ENCODE measurements around the gene KSR1.
"Not testable (repeated sequence)": the region's sequence is repeated elsewhere in the genome, so short reads cannot be mapped to it uniquely, and the experiment has no call there.

KSR1 gene

GRCh38 chr17:27649929-27650328 lies 193.7 kb downstream of the KSR1 start:
- CTCF ChIA-PET: interaction anchor here (1.0 to 10.8 kb wide), 12 partner anchors 8 to 317 kb away, joined by 3 to 102 read pairs (median 6); no protein-coding TSS in a partner anchor
- no peaks in the 10 kb centered on the region for H3K27me3 ChIP-seq (replicated peaks in 2 of 5; ENCODE audit: control insufficient read depth in 4 of 5, insufficient read depth in 5 of 5, low read length in 4 of 5)

GRCh38 chr17:27650836-27651235 lies 194.6 kb downstream of the KSR1 start:
- 93% methylated on average over 11 of the region's 11 CpGs for WGBS (ENCODE audit: insufficient coverage)
- POLR2A ChIA-PET: no interaction called here
- Histone ChIP-seq H3K4me1 (ENCODE audit: control extremely low read depth in 1 of 4, control insufficient read depth in 4 of 4, insufficient read depth in 4 of 4, low read length in 3 of 4) (peaks cover 0 to 3% (median under 1%) of the 10 kb centered on the region in 4 experiments), H3K9me3 (ENCODE audit: control extremely low read depth in 1 of 5, control insufficient read depth in 4 of 5, insufficient read depth in 2 of 5, low read depth in 1 of 5, low read length in 4 of 5) (no peaks in the 10 kb centered on the region), H3K27ac (ENCODE audit: insufficient read depth in 1 of 2, low read depth in 1 of 2, low read length in 2 of 2, poor library complexity in 1 of 2, severe bottlenecking in 2 of 2) (no peak overlapping the region), H3K27me3 (replicated peaks in 2 of 5; ENCODE audit: control insufficient read depth in 4 of 5, insufficient read depth in 5 of 5, low read length in 4 of 5) (no peaks in the 10 kb centered on the region), H3K4me3 (ENCODE audit: control insufficient read depth in 1 of 7, extremely low read depth in 1 of 7, insufficient read depth in 4 of 7, low read depth in 2 of 7, low read length in 6 of 7) (no peak overlapping the region), H3K36me3 (ENCODE audit: control insufficient read depth in 4 of 4, insufficient read depth in 4 of 4, low read length in 3 of 4) (peaks cover 8 to 38% (median 21%) of the 10 kb centered on the region in 4 experiments)
- CTCF ChIA-PET: interaction anchor here (0.6 to 10.8 kb wide), 23 partner anchors 9 to 418 kb away, joined by 3 to 102 read pairs (median 3); no protein-coding TSS in a partner anchor
- DNase-seq: no peak

More at GRCh38 chr17:27649929-27650328, 193.7 kb downstream of the KSR1 start:
- H3K36me3 ChIP-seq (ENCODE audit: control insufficient read depth in 4 of 4, insufficient read depth in 4 of 4, low read length in 3 of 4): peaks cover 8 to 40% (median 22%) of the 10 kb centered on the region in 4 experiments
- H3K4me1 ChIP-seq (ENCODE audit: control extremely low read depth in 1 of 4, control insufficient read depth in 4 of 4, insufficient read depth in 4 of 4, low read length in 3 of 4): peaks cover 0 to 3% (median under 1%) of the 10 kb centered on the region in 4 experiments
- H3K9me3 ChIP-seq (ENCODE audit: control extremely low read depth in 1 of 5, control insufficient read depth in 4 of 5, insufficient read depth in 2 of 5, low read depth in 1 of 5, low read length in 4 of 5): no peaks in the 10 kb centered on the region
- H3K4me3 ChIP-seq (ENCODE audit: control insufficient read depth in 1 of 7, extremely low read depth in 1 of 7, insufficient read depth in 4 of 7, low read depth in 2 of 7, low read length in 6 of 7): no peak overlapping the region
- POLR2A ChIA-PET: no interaction called here
- no peak overlapping the region for H3K27ac ChIP-seq (ENCODE audit: insufficient read depth in 1 of 2, low read depth in 1 of 2, low read length in 2 of 2, poor library complexity in 1 of 2, severe bottlenecking in 2 of 2)
- no peak for DNase-seq
- WGBS (ENCODE audit: insufficient coverage): 94% methylated on average over 15 of the region's 16 CpGs

- POLR2A ChIA-PET: no interaction called here
- Histone ChIP-seq H3K4me3 (ENCODE audit: control insufficient read depth in 1 of 7, extremely low read depth in 1 of 7, insufficient read depth in 4 of 7, low read depth in 2 of 7, low read length in 6 of 7) (no peak overlapping the region), H3K36me3 (ENCODE audit: control insufficient read depth in 4 of 4, insufficient read depth in 4 of 4, low read length in 3 of 4) (peaks cover 6 to 30% (median 12%) of the 10 kb centered on the region in 4 experiments), H3K9me3 (ENCODE audit: control extremely low read depth in 1 of 5, control insufficient read depth in 4 of 5, insufficient read depth in 2 of 5, low read depth in 1 of 5, low read length in 4 of 5) (no peaks in the 10 kb centered on the region), H3K27ac (ENCODE audit: insufficient read depth in 1 of 2, low read depth in 1 of 2, low read length in 2 of 2, poor library complexity in 1 of 2, severe bottlenecking in 2 of 2) (no peak overlapping the region), H3K27me3 (replicated peaks in 2 of 5; ENCODE audit: control insufficient read depth in 4 of 5, insufficient read depth in 5 of 5, low read length in 4 of 5) (no peaks in the 10 kb centered on the region), H3K4me1 (ENCODE audit: control extremely low read depth in 1 of 4, control insufficient read depth in 4 of 4, insufficient read depth in 4 of 4, low read length in 3 of 4) (peaks cover 0 to 3% (median under 1%) of the 10 kb centered on the region in 4 experiments)
- peak; percentile 49 to 76 (median 67) for DNase-seq
- WGBS (ENCODE audit: insufficient coverage): 60% methylated on average over 12 of the region's 16 CpGs
- CTCF ChIA-PET: interaction anchor here (0.6 to 10.8 kb wide), 20 partner anchors 10 to 419 kb away, joined by 3 to 102 read pairs (median 5); no protein-coding TSS in a partner anchor
These were observed 195.4 kb downstream of the KSR1 start for GRCh38 chr17:27651411-27652345.

- CTCF ChIA-PET: interaction anchor here (0.9 to 10.8 kb wide), 11 partner anchors 21 to 491 kb away, joined by 3 to 102 read pairs (median 4); no protein-coding TSS in a partner anchor
- 68% methylated on average over 6 of the region's 9 CpGs for WGBS (ENCODE audit: insufficient coverage)
These were observed 197.3 kb downstream of the KSR1 start for GRCh38 chr17:27653449-27653971.

GRCh38 chr17:27654136-27654535 lies 197.9 kb downstream of the KSR1 start:
- no peaks in the 10 kb centered on the region for H3K9me3 ChIP-seq (ENCODE audit: control extremely low read depth in 1 of 5, control insufficient read depth in 4 of 5, insufficient read depth in 2 of 5, low read depth in 1 of 5, low read length in 4 of 5)
- peaks cover 0 to 1% (median 0%) of the 10 kb centered on the region in 5 experiments for H3K27me3 ChIP-seq (replicated peaks in 2 of 5; ENCODE audit: control insufficient read depth in 4 of 5, insufficient read depth in 5 of 5, low read length in 4 of 5)
- ChIA-PET CTCF (interaction anchor here (0.8 to 10.8 kb wide), 22 partner anchors 10 to 490 kb away, joined by 3 to 102 read pairs (median 4); no protein-coding TSS in a partner anchor), POLR2A (no interaction called here)
- peaks cover 0 to 3% (median under 1%) of the 10 kb centered on the region in 4 experiments for H3K4me1 ChIP-seq (ENCODE audit: control extremely low read depth in 1 of 4, control insufficient read depth in 4 of 4, insufficient read depth in 4 of 4, low read length in 3 of 4)
- no peak overlapping the region for H3K27ac ChIP-seq (ENCODE audit: insufficient read depth in 1 of 2, low read depth in 1 of 2, low read length in 2 of 2, poor library complexity in 1 of 2, severe bottlenecking in 2 of 2)
- H3K4me3 ChIP-seq (ENCODE audit: control insufficient read depth in 1 of 7, extremely low read depth in 1 of 7, insufficient read depth in 4 of 7, low read depth in 2 of 7, low read length in 6 of 7): no peak overlapping the region
- DNase-seq: no peak
- peaks cover 0 to 6% (median 0%) of the 10 kb centered on the region in 4 experiments for H3K36me3 ChIP-seq (ENCODE audit: control insufficient read depth in 4 of 4, insufficient read depth in 4 of 4, low read length in 3 of 4)
- WGBS (ENCODE audit: insufficient coverage): 99% methylated on average over 15 of the region's 15 CpGs

More at GRCh38 chr17:27653449-27653971, 197.3 kb downstream of the KSR1 start:
- DNase-seq; H3K4me3 ChIP-seq (ENCODE audit: control insufficient read depth in 1 of 7, extremely low read depth in 1 of 7, insufficient read depth in 4 of 7, low read depth in 2 of 7, low read length in 6 of 7); H3K9me3 ChIP-seq (ENCODE audit: control extremely low read depth in 1 of 5, control insufficient read depth in 4 of 5, insufficient read depth in 2 of 5, low read depth in 1 of 5, low read length in 4 of 5); H3K4me1 ChIP-seq (ENCODE audit: control extremely low read depth in 1 of 4, control insufficient read depth in 4 of 4, insufficient read depth in 4 of 4, low read length in 3 of 4); H3K27ac ChIP-seq (ENCODE audit: insufficient read depth in 1 of 2, low read depth in 1 of 2, low read length in 2 of 2, poor library complexity in 1 of 2, severe bottlenecking in 2 of 2); H3K27me3 ChIP-seq (replicated peaks in 2 of 5; ENCODE audit: control insufficient read depth in 4 of 5, insufficient read depth in 5 of 5, low read length in 4 of 5); POLR2A ChIA-PET: not testable (repeated sequence)
- peaks cover 0 to 12% (median under 1%) of the 10 kb centered on the region in 4 experiments for H3K36me3 ChIP-seq (ENCODE audit: control insufficient read depth in 4 of 4, insufficient read depth in 4 of 4, low read length in 3 of 4)

GRCh38 chr17:27654654-27655524 lies 198.6 kb downstream of the KSR1 start:
- POLR2A ChIA-PET: no interaction called here
- CTCF ChIA-PET: interaction anchor here (0.7 to 10.8 kb wide), 27 partner anchors 10 to 489 kb away, joined by 3 to 102 read pairs (median 4); no protein-coding TSS in a partner anchor
- peak; percentile 79 to 87 (median 85) for DNase-seq
- Histone ChIP-seq H3K27me3 (replicated peaks in 2 of 5; ENCODE audit: control insufficient read depth in 4 of 5, insufficient read depth in 5 of 5, low read length in 4 of 5) (peaks cover 0 to 1% (median 0%) of the 10 kb centered on the region in 5 experiments), H3K36me3 (ENCODE audit: control insufficient read depth in 4 of 4, insufficient read depth in 4 of 4, low read length in 3 of 4) (peaks cover 0 to 3% (median 0%) of the 10 kb centered on the region in 4 experiments), H3K4me3 (ENCODE audit: control insufficient read depth in 1 of 7, extremely low read depth in 1 of 7, insufficient read depth in 4 of 7, low read depth in 2 of 7, low read length in 6 of 7) (no peak overlapping the region), H3K9me3 (ENCODE audit: control extremely low read depth in 1 of 5, control insufficient read depth in 4 of 5, insufficient read depth in 2 of 5, low read depth in 1 of 5, low read length in 4 of 5) (no peaks in the 10 kb centered on the region), H3K4me1 (ENCODE audit: control extremely low read depth in 1 of 4, control insufficient read depth in 4 of 4, insufficient read depth in 4 of 4, low read length in 3 of 4) (peaks cover 0 to 3% (median under 1%) of the 10 kb centered on the region in 4 experiments), H3K27ac (ENCODE audit: insufficient read depth in 1 of 2, low read depth in 1 of 2, low read length in 2 of 2, poor library complexity in 1 of 2, severe bottlenecking in 2 of 2) (no peak overlapping the region)
- WGBS (ENCODE audit: insufficient coverage): 47% methylated on average over 29 of the region's 34 CpGs

Measured in common myeloid progenitor, CD34-positive (primary cell).